OCI-LY3 (cell line): ENCODE measurements around the gene GNG12.

ENCODE experiments used
- CTCF ChIP-seq: fragments of 200-600, 300-600 bp; sonication (generic); IDR thresholded peaks from 2 replicates; pipeline ENCODE4 v1.5.1; 2014; ENCODE audit warnings: antibody characterized with exemption, low read length, low read depth
- EZH2phosphoT487 ChIP-seq: fragments of 200-600 bp; shearing (Covaris generic); IDR thresholded peaks from 2 replicates; pipeline ENCODE4 v1.6.1; 2018; ENCODE audit warnings: antibody characterized with exemption, mixed run types, low read depth

GRCh38 chr1:67691712-67692111, 141.6 kb downstream of the GNG12 start:
- no peak for TF ChIP-seq CTCF
- TF ChIP-seq EZH2phosphoT487: no peak
